HepG2 (cell line): ENCODE data around the gene GPS2. TPM values are rescaled to one million over a fixed set of nuclear protein-coding genes. Genes with fewer than 3 reads are reported as not detected.

Experiments used
- ELF3 ChIP-seq: IDR thresholded peaks from 2 replicates; pipeline ENCODE4 v1.6.1; 2016; ENCODE audit warnings: missing genetic modification reagents, missing compliant biosample characterization
- JDP2 ChIP-seq: sonication (generic); formaldehyde crosslinking; IDR thresholded peaks from 2 replicates; pipeline ENCODE4 v1.8.1; 2022; ENCODE audit warnings: missing genetic modification reagents, borderline replicate concordance
- MAFF ChIP-seq: IDR thresholded peaks from 2 replicates; pipeline ENCODE4 v1.6.1; 2011; ENCODE audit warnings: low read depth, low read length, improper control_type of control experiment
- MIXL1 ChIP-seq: IDR thresholded peaks from 2 replicates; pipeline ENCODE4 v1.6.1; 2016
- NFE2L1 ChIP-seq: sonication (generic); formaldehyde crosslinking; IDR thresholded peaks from 2 replicates; pipeline ENCODE4 v1.4.0; 2020; ENCODE audit warnings: missing genetic modification reagents, mild to moderate bottlenecking, borderline replicate concordance
- NR2C2 ChIP-seq: sonication (generic); formaldehyde crosslinking; IDR thresholded peaks from 2 replicates; pipeline ENCODE4 v1.4.0; 2020; ENCODE audit warnings: missing genetic modification reagents, mild to moderate bottlenecking, moderate library complexity, borderline replicate concordance
- RBM22 ChIP-seq: fragments of 200-400 bp; formaldehyde crosslinking; optimal IDR thresholded peaks from 2 replicates; pipeline ENCODE3; 2017; ENCODE audit warnings: mild to moderate bottlenecking, low read length, moderate library complexity
- SALL1 ChIP-seq: sonication (generic); formaldehyde crosslinking; IDR thresholded peaks from 2 replicates; pipeline ENCODE4 v1.8.0; 2022; ENCODE audit warnings: mild to moderate bottlenecking, missing genetic modification reagents
- SOX5 ChIP-seq: IDR thresholded peaks from 2 replicates; pipeline ENCODE4 v1.6.1; 2016; ENCODE audit warnings: borderline replicate concordance
- SRSF9 ChIP-seq: fragments of 200-400 bp; formaldehyde crosslinking; IDR thresholded peaks from 2 replicates; pipeline ENCODE4 v1.6.1; 2018; ENCODE audit warnings: borderline replicate concordance, mild to moderate bottlenecking, low read depth, low read length; ENCODE audit not compliant: insufficient read depth, poor library complexity, severe bottlenecking
- TBX2 ChIP-seq: sonication (generic); formaldehyde crosslinking; IDR thresholded peaks from 2 replicates; pipeline ENCODE4 v1.5.0; 2020; ENCODE audit warnings: missing genetic modification reagents, mild to moderate bottlenecking, borderline replicate concordance
- TEAD3 ChIP-seq: optimal IDR thresholded peaks from 2 replicates; pipeline ENCODE3; 2016; ENCODE audit warnings: borderline replicate concordance
- ZNF75D ChIP-seq: sonication (generic); formaldehyde crosslinking; IDR thresholded peaks from 2 replicates; pipeline ENCODE4 v1.8.1; 2023; ENCODE audit warnings: missing genetic modification reagents, mild to moderate bottlenecking, borderline replicate concordance
- polyA plus RNA-seq, 8 experiments: library from polyadenylated mRNA; depleted of rRNA in 3 of 8; stranded (reverse) in 7 of 8; unstranded in 1 of 8; fragments of >200 nt; fragmentation: Illumina TruSeq in 4 of 8; extraction: Trizol in 4 of 8; gene quantifications; 2 replicates each; pipeline versions ENCODE4 v1.2.1 to v1.2.3, GENCODE V29; 2011 to 2016; ENCODE audit warnings: low read depth in 4 of 8, missing spikeins in 1 of 8, mixed read lengths in 1 of 8; ENCODE audit not compliant: insufficient read depth in 1 of 8
- total RNA-seq, 5 experiments: library from RNA; depleted of rRNA; stranded (reverse); fragments of >200 nt; fragmentation: Illumina TruSeq; extraction: Trizol; gene quantifications; 2 replicates each; pipeline ENCODE4 v1.2.3, GENCODE V29; 2016; ENCODE audit warnings: low read depth in 1 of 5
- TF ChIP-seq, protein P1 (sequence below): sonication (generic); formaldehyde crosslinking; IDR thresholded peaks from 2 replicates; pipeline ENCODE4 v1.4.0; 2020; ENCODE audit warnings: missing genetic modification reagents, borderline replicate concordance
- TF ChIP-seq, protein P2 (sequence below), 2 experiments: fragments of 450-650 bp in 1 of 2; sonication (generic) in 1 of 2; formaldehyde crosslinking in 1 of 2; IDR thresholded peaks; 2 replicates each; pipeline versions ENCODE4 v1.6.1 to v1.8.0; 2016 to 2022; ENCODE audit warnings: antibody characterized with exemption in 1 of 2, mild to moderate bottlenecking in 1 of 2, missing genetic modification reagents in 1 of 2
- TF ChIP-seq, protein P3 (sequence below): IDR thresholded peaks from 2 replicates; pipeline ENCODE4 v1.6.1; 2012; ENCODE audit warnings: low read depth, low read length, improper control_type of control experiment

The GPS2 gene
- total and polyA plus RNA-seq, 2 of the 13 experiments (the other 11 are each of a cell fraction or from before 2014, with no cell fraction given) = 58.0 to 59.4 TPM

DNA sequence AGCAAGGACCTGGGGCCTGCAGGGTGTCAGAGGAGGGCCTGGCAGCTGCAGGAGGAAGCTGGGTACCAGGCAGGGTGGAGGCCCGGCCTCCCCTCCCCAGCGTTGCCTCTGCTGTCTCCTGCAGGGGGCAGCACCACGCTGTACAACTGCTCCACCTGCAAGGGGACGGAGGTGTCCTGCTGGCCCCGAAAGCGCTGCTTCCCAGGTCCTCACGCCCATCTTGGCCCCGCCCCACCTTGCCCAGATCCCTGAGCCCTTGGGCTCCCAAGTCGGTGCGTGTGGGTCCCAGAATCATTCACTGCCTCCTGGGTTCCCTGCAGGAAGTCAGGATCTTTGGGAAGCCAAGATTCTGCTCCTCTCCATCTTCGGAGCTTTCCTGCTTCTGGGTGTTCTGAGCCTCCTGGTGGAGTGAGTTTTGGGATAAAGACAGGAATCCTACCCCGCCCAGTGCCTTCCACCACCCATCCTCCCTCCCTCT is 41.0 kb upstream of the GPS2 start (continued):
- TF ChIP-seq, protein P1, sequence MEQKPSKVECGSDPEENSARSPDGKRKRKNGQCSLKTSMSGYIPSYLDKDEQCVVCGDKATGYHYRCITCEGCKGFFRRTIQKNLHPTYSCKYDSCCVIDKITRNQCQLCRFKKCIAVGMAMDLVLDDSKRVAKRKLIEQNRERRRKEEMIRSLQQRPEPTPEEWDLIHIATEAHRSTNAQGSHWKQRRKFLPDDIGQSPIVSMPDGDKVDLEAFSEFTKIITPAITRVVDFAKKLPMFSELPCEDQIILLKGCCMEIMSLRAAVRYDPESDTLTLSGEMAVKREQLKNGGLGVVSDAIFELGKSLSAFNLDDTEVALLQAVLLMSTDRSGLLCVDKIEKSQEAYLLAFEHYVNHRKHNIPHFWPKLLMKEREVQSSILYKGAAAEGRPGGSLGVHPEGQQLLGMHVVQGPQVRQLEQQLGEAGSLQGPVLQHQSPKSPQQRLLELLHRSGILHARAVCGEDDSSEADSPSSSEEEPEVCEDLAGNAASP (CRISPR knock-in tag) = 0 out of 2 replicates have a peak, but pooled peaks have one; percentile 55
- TF ChIP-seq NR2C2 (CRISPR knock-in tag) (0 out of 2 replicates have a peak, but pooled peaks have one; percentile 22), TEAD3 (CRISPR knock-in tag) (peak; percentile 46), ZNF75D (CRISPR knock-in tag) (no peak), MIXL1 (CRISPR knock-in tag) (no peak), ELF3 (CRISPR knock-in tag) (peak; percentile 66; the same call in 1 of the 2 replicates), SRSF9 (no peak), MAFF (no peak), SOX5 (CRISPR knock-in tag) (no peak), TBX2 (CRISPR knock-in tag) (peak; percentile 57; the same call in 1 of the 2 replicates), SALL1 (CRISPR knock-in tag) (peak; percentile 57), RBM22 (no peak), JDP2 (CRISPR knock-in tag) (no peak), NFE2L1 (CRISPR knock-in tag) (no peak)
- TF ChIP-seq, protein P2, sequence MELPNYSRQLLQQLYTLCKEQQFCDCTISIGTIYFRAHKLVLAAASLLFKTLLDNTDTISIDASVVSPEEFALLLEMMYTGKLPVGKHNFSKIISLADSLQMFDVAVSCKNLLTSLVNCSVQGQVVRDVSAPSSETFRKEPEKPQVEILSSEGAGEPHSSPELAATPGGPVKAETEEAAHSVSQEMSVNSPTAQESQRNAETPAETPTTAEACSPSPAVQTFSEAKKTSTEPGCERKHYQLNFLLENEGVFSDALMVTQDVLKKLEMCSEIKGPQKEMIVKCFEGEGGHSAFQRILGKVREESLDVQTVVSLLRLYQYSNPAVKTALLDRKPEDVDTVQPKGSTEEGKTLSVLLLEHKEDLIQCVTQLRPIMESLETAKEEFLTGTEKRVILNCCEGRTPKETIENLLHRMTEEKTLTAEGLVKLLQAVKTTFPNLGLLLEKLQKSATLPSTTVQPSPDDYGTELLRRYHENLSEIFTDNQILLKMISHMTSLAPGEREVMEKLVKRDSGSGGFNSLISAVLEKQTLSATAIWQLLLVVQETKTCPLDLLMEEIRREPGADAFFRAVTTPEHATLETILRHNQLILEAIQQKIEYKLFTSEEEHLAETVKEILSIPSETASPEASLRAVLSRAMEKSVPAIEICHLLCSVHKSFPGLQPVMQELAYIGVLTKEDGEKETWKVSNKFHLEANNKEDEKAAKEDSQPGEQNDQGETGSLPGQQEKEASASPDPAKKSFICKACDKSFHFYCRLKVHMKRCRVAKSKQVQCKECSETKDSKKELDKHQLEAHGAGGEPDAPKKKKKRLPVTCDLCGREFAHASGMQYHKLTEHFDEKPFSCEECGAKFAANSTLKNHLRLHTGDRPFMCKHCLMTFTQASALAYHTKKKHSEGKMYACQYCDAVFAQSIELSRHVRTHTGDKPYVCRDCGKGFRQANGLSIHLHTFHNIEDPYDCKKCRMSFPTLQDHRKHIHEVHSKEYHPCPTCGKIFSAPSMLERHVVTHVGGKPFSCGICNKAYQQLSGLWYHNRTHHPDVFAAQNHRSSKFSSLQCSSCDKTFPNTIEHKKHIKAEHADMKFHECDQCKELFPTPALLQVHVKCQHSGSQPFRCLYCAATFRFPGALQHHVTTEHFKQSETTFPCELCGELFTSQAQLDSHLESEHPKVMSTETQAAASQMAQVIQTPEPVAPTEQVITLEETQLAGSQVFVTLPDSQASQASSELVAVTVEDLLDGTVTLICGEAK (IDR thresholded peaks at IDR 0.05) = no peak
- TF ChIP-seq, protein P2 (CRISPR knock-in tag; IDR thresholded peaks at IDR 0.05) = 0 out of 2 replicates have a peak, but pooled peaks have one; percentile 36
- TF ChIP-seq, protein P3, sequence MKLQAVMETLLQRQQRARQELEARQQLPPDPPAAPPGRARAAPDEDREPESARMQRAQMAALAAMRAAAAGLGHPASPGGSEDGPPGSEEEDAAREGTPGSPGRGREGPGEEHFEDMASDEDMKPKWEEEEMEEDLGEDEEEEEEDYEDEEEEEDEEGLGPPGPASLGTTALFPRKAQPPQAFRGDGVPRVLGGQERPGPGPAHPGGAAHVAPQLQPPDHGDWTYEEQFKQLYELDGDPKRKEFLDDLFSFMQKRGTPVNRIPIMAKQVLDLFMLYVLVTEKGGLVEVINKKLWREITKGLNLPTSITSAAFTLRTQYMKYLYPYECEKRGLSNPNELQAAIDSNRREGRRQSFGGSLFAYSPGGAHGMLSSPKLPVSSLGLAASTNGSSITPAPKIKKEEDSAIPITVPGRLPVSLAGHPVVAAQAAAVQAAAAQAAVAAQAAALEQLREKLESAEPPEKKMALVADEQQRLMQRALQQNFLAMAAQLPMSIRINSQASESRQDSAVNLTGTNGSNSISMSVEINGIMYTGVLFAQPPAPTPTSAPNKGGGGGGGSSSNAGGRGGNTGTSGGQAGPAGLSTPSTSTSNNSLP = no peak
